OCI-M2 (cell line): ENCODE data around the gene MAN1C1.

Experiments
- DNase-seq: peaks from one replicate; lab custom pipeline; 2025; ENCODE audit not compliant: unreplicated experiment; lab: John Stamatoyannopoulos, UW

The MAN1C1 gene

DNA sequence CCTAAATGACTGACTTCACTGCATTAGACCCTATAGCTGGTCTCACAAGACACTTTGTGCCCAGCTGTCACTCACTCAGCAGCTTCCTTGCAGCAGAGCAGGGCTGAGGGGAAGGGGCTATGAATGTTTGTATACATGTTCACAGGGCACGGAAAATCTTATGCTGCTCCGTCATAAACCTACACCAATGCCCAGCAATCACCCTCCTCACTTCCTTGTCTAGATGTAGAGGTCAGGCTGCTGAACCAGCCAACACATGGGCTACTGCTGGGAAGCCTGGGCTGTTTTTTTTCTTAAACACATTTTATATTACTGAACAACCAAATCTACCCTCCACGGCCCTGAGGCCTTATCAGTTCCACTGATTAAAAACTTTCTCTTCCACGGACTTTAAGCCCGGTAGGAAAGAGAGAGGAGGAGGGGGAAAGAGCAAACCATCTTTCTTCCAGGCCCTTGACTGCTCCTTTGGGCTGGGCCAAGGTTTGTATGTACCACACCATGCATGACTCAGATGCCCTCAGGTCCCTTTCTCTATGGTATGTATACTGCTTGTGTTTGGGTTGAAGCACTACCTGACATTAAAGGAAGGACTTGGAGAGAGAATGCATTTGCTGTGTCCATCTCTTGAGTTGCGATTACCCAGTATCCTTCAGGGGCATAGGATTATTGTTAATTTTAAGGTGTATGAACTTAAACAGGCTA, 215.9 kb downstream of the MAN1C1 start:
- DNase-seq = no peak

DNA sequence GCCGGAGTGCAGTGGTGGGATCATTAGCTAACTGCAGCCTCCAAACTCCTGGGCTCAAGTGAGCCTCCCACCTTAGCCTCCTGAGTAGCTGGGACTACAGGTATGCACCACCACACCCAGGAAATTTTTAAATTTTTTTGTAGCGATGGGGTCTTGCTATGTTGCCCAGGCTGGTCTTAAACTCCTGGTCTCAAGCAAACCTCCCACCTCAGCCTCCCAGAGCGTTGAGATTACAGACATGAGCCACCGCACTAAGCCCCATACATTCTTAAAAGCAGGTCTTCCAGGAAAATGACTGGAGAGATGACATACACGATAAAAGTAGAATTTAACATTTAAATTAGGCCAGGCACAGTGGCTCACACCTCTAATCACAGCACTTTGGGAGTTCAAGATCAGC, 216.6 kb downstream of the MAN1C1 start:
- no peak for DNase-seq
